Measurements from ENCODE around the gene FKBP2.

Gene FKBP2

DNA sequence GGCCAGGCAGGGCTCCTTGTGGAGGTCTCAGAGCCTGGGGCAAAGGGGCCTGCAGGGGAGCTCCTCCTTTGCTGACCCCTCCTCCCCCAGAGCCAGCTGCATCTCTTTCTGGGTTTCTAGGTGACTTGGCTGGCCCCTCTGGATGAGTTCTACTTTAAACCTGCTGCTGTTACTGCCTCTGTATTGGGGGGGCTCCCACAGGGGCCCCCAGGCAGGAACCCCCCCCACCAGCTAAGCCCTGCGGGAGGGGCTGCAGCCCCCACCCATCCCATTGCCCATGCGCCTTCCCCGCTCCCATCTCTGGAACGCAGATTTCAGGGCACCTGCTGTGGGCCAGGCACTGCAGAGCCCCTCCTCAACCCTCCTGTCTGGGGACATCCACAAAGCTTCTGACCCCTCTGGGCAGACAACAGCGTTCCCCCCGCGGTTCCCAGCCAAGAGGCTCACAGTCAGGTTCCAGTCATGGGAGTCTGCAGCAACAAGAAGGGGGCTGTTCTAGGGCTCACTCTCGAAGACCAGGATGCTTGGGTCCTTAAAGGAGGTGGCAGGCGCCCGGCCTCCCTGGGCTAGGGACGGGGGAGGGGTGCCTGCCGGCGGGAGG is 9.6 kb downstream of the FKBP2 start:
- no peak for DNase-seq

- DNase-seq = no peak
Observed at GRCh38 chr11:64251016-64251752, 10.3 kb downstream of the FKBP2 start, which contains the start of gene PLCB3. Gene PLCB3 (plus strand): TSS chr11:64251530. CDS start chr11:64251650, 120 bp downstream.

DNA sequence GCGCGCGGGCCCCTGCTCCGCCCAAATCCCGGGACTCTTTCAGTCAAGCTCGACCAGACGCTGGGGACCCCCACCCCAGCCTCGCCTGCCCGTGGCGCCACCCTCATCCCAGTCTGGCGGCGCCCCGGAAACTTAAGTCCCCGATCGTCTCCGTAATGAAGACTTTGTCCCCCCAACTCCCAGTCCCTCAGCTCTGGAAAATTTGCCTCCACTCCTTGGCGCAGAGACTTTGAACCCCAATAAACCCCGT is 10.8 kb downstream of the FKBP2 start:
- no peak for DNase-seq

- DNase-seq = no peak
Observed at GRCh38 chr11:64252003-64252872, 11.3 kb downstream of the FKBP2 start.

- DNase-seq = no peak
Observed at GRCh38 chr11:64253043-64253442, 12.1 kb downstream of the FKBP2 start.

GRCh38 chr11:64253481-64253880 is 12.6 kb downstream of the FKBP2 start:
- no peak for DNase-seq

DNA sequence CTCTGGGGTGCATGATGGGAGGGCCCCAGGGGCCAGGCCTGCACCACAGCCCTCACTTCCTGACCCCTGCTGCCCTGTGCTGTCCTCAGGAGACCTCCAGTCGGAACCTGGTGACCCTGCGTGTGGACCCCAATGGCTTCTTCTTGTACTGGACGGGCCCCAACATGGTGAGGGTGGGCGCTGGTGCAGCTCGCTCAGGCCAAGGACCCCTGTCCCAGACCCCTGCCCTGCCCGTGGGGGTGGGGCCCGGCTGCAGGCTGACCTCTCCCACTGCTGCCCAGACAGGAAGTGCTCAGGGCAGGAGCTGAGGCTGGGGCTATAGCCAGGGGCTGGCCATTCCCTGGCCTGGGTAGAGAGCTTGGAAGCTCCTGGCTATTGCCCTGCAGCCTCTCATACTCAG is 13.4 kb downstream of the FKBP2 start:
- DNase-seq = no peak

DNA sequence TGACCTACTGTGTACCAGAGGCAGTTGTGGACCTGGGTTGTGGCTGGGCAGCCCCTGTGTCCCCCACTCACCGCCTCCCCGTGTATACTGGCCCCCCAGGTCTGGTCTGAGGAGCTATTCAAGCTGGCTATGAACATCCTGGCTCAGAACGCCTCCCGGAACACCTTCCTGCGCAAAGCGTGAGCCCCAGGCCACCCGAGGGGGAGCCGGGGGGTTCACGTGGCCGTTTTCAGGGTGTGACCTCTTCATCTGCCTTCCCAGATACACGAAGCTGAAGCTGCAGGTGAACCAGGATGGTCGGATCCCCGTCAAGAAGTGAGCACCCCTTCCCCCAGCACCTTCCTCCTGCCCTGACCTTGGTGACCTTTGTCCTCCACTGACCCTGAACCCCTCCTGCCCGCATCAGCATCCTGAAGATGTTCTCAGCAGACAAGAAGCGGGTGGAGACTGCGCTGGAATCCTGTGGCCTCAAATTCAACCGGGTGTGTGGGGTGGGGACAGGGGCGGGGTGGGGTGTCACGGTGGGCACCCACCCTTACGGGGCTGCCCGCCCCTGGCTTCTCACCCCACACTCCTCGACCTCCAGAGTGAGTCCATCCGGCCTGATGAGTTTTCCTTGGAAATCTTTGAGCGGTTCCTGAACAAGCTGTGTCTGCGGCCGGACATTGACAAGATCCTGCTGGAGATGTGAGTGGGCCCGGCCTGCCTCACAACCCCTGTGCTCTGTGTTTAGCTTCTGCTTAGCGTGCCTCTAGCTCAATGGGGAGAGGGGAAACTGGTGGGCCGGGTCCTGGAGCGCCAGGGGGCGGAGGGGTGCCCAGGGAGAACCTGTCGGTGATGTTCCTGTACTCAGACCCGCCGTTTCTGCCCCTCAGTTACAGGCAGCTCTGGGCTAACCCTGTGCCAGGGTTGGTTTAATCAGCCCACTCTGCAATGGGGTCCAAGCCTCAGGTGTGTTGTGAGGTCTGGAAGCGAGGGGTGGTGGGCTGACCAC is 14.5 kb downstream of the FKBP2 start:
- no peak for DNase-seq

- DNase-seq = no peak
Observed at GRCh38 chr11:64256300-64256699, 15.4 kb downstream of the FKBP2 start.

- no peak for DNase-seq
Observed at GRCh38 chr11:64258356-64258755, 17.5 kb downstream of the FKBP2 start.

DNA sequence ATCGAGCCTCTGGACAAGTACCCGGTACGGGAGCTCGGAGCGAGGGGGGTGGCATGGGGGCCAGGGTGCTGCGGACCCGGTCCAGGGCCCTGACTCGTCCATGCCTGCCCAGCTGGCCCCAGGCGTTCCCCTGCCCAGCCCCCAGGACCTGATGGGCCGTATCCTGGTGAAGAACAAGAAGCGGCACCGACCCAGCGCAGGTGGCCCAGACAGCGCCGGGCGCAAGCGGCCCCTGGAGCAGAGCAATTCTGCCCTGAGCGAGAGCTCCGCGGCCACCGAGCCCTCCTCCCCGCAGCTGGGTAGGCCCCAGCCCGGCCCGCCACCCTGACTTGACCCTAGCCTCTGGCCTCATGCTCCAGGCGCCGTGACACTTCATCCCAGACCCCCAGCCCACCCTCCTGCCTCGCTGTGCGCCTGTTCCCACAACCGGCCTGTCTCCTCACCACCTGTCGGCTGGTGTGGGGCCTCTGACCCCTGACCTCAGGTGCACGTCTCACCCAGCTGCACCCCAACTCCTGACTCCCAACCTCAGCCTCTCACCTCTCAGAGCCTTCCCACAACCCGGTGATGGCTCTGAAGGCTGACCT is 18.1 kb downstream of the FKBP2 start:
- DNase-seq = no peak

GRCh38 chr11:64259533-64260067 is 18.7 kb downstream of the FKBP2 start:
- no peak for DNase-seq

- DNase-seq = no peak
Observed at GRCh38 chr11:64260147-64260708, 19.3 kb downstream of the FKBP2 start.

DNA sequence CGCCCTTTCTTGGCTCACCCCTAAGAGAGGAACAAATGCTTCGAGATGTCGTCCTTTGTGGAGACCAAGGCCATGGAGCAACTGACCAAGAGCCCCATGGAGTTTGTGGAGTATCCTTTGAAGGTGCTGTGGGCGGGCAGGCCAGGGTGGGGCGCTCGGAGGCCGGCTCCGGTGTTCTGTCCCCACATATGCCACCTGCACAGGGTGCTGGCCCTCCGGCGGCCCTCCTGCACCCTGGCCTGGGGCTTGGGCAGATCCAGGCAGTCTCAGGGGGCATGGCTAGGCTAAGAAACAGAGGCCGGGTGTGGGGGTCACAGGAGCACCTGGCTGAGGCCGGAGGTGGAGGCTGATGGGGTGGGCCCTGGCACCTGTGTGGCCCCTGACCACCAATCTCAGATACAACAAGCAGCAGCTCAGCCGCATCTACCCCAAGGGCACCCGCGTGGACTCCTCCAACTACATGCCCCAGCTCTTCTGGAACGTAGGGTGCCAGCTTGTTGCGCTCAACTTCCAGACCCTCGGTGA is 20.7 kb downstream of the FKBP2 start:
- DNase-seq = no peak

DNA sequence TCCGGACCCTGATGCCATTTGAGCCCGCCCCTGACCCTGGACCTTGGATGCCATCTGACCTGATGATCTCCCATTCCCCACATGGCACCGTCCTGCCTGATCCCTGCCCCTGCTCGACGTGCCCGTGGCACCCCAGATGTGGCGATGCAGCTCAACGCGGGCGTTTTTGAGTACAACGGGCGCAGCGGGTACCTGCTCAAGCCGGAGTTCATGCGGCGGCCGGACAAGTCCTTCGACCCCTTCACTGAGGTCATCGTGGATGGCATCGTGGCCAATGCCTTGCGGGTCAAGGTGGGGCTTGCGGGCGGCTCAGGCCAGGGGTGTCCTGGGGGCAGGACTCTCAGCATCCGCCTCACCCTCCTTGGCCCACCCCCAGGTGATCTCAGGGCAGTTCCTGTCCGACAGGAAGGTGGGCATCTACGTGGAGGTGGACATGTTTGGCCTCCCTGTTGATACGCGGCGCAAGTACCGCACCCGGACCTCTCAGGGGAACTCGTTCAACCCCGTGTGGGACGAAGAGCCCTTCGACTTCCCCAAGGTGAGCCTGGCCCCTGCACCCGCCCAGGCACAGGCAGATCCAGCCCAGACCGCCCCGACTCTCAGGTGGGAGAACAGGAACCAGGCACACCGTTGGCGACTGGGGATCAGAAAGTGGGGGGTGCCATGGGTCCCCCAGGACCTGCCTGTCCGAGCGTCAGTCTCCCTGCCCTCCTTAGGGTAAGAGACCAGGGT is 21.5 kb downstream of the FKBP2 start:
- DNase-seq = no peak

- no peak for DNase-seq
Observed at GRCh38 chr11:64263021-64263946, 22.4 kb downstream of the FKBP2 start.

GRCh38 chr11:64263947-64264317 is 23.0 kb downstream of the FKBP2 start:
- no peak for DNase-seq

DNA sequence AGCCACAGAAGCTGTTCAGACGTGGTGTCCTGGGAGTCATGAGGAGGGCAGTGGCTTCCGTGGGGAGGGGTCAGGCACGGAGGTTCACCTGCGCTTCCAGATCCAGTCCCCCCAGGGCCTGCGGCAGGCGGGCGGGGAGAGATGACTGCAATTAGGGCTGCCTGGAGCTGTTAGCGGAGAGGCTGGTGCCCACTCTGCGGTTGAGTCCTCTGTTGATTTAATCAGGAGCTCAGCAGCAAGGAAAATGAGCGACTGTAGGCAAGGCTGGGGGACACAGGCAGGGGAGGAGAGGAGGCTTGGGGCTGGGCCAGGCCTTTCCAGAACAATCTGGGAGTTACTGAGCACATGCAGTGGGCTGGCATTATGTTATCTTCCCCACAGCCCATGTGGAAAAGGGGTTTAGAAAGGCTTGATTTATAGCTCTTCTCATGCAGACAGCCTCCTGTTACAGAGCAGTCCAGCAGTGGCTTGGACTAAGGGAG is 23.5 kb downstream of the FKBP2 start:
- no peak for DNase-seq
